ENCODE measurements around the gene ZCCHC24.

Gene ZCCHC24

GRCh38 chr10:79380125-79380945 lies 65.1 kb downstream of the ZCCHC24 start:
- DNase-seq, result no peak

- no peak for DNase-seq
Observed at GRCh38 chr10:79379512-79380124, 65.8 kb downstream of the ZCCHC24 start.

GRCh38 chr10:79378647-79379511 lies 66.5 kb downstream of the ZCCHC24 start:
- no peak for DNase-seq

GRCh38 chr10:79378383-79378646 lies 67.1 kb downstream of the ZCCHC24 start:
- DNase-seq, result no peak

GRCh38 chr10:79377557-79378382 lies 67.7 kb downstream of the ZCCHC24 start:
- no peak for DNase-seq

- DNase-seq, result no peak
Observed at GRCh38 chr10:79376751-79377556, 68.5 kb downstream of the ZCCHC24 start.

- no peak for DNase-seq
Observed at GRCh38 chr10:79376078-79376628, 69.3 kb downstream of the ZCCHC24 start.

- DNase-seq, result no peak
Observed at GRCh38 chr10:79375321-79376077, 69.9 kb downstream of the ZCCHC24 start.

GRCh38 chr10:79374312-79375191 lies 70.9 kb downstream of the ZCCHC24 start:
- DNase-seq, result peak; percentile 46

GRCh38 chr10:79372871-79373270 lies 72.6 kb downstream of the ZCCHC24 start:
- no peak for DNase-seq

- DNase-seq, result no peak
Observed at GRCh38 chr10:79367426-79368189, 77.8 kb downstream of the ZCCHC24 start.

GRCh38 chr10:79361726-79362397 lies 83.6 kb downstream of the ZCCHC24 start:
- DNase-seq, result no peak

- DNase-seq, result no peak
Observed at GRCh38 chr10:79360499-79361342, 84.7 kb downstream of the ZCCHC24 start.

- no peak for DNase-seq
Observed at GRCh38 chr10:79359816-79360498, 85.5 kb downstream of the ZCCHC24 start.

- no peak for DNase-seq
Observed at GRCh38 chr10:79358811-79359210, 86.6 kb downstream of the ZCCHC24 start.

- DNase-seq, result no peak
Observed at GRCh38 chr10:79357180-79357579, 88.2 kb downstream of the ZCCHC24 start.

GRCh38 chr10:79356104-79356503 lies 89.3 kb downstream of the ZCCHC24 start:
- no peak for DNase-seq

Data from NCI-H2171 treated with DMSO at 0.1 percent for 48 hours (cell line).